ENCODE results near the gene STOML2.
A peak's percentile ranks its signal among the peaks of the same experiment; 100 is the strongest.

The STOML2 gene

GRCh38 chr9:35075358-35075757 lies 27.6 kb downstream of the STOML2 start:
- no peak for TF ChIP-seq CTCF (conservative IDR thresholded peaks at IDR 0.05)
- no peak overlapping the region for H3K27ac ChIP-seq

GRCh38 chr9:35074791-35075190 lies 28.1 kb downstream of the STOML2 start:
- no peak overlapping the region for H3K27ac ChIP-seq
- TF ChIP-seq CTCF (conservative IDR thresholded peaks at IDR 0.05), result no peak

GRCh38 chr9:35074141-35074540 lies 28.8 kb downstream of the STOML2 start:
- no peak overlapping the region for H3K27ac ChIP-seq
- no peak for TF ChIP-seq CTCF (conservative IDR thresholded peaks at IDR 0.05)

- H3K27ac ChIP-seq, result peak overlapping the region; percentile 100
Measured at GRCh38 chr9:35073279-35073612, 29.7 kb downstream of the STOML2 start.

GRCh38 chr9:35072461-35073278 lies 30.3 kb downstream of the STOML2 start, which contains the start of gene VCP:
VCP (minus strand) TSS chr9:35072625; CDS start chr9:35072353, 272 bp downstream.
- H3K27ac ChIP-seq, result peak within 1 kb of the TSS; percentile 100
- TF ChIP-seq CTCF (conservative IDR thresholded peaks at IDR 0.05), result no peak; the same call in 1 of the 2 replicates

More at GRCh38 chr9:35073279-35073612, 29.7 kb downstream of the STOML2 start:
- TF ChIP-seq CTCF (conservative IDR thresholded peaks at IDR 0.05), result no peak

- peak; percentile 56 for TF ChIP-seq CTCF (conservative IDR thresholded peaks at IDR 0.05)
- peak overlapping the region; percentile 100 for H3K27ac ChIP-seq
Measured at GRCh38 chr9:35071814-35072460, 31.0 kb downstream of the STOML2 start.
